ENCODE data around the gene SELENOF. TPM values are rescaled to one million over a fixed set of nuclear protein-coding genes. Genes with fewer than 3 reads are reported as not detected.
A peak's percentile ranks its signal among the peaks of the same experiment; 100 is the strongest.

SELENOF gene
- total and polyA plus RNA-seq, 2 of the 13 experiments (the other 11 are each of a cell fraction or from before 2014, with no cell fraction given), result 133 to 163 TPM

- no peak; the same call in 1 of the 2 replicates for TF ChIP-seq ZNF292 (CRISPR knock-in tag; IDR thresholded peaks at IDR 0.05; ENCODE audit: borderline replicate concordance, low read depth)
- TF ChIP-seq ZNF558 (CRISPR knock-in tag; IDR thresholded peaks at IDR 0.05; ENCODE audit: borderline replicate concordance), result no peak
- no peak for TF ChIP-seq ZNF24 (IDR thresholded peaks at IDR 0.05)
- no peak for TF ChIP-seq EHMT2 (IDR thresholded peaks at IDR 0.05; ENCODE audit: borderline replicate concordance, low read depth, low read length)
- no peak for TF ChIP-seq ZNF674 (CRISPR knock-in tag; IDR thresholded peaks at IDR 0.05; ENCODE audit: low read depth)
- peak; percentile 36; the same call in 1 of the 2 replicates for TF ChIP-seq ZSCAN5A (CRISPR knock-in tag; IDR thresholded peaks at IDR 0.05; ENCODE audit: borderline replicate concordance)
- no peak for TF ChIP-seq ZBTB37 (CRISPR knock-in tag; IDR thresholded peaks at IDR 0.05)
- TF ChIP-seq MAFK (conservative IDR thresholded peaks at IDR 0.05 in 1 of 2, IDR thresholded peaks at IDR 0.05 in 1 of 2; ENCODE audit: low read length in 2 of 2), result no peak
- TF ChIP-seq PITX1 (CRISPR knock-in tag; IDR thresholded peaks at IDR 0.05), result no peak
- peak; percentile 99 for TF ChIP-seq ZNF263 (CRISPR knock-in tag; IDR thresholded peaks at IDR 0.05)
- TF ChIP-seq POLR2G (IDR thresholded peaks at IDR 0.05; ENCODE audit: low read depth, low read length), result peak; percentile 4; the same call in 1 of the 2 replicates
- no peak for TF ChIP-seq ZFP1 (CRISPR knock-in tag; IDR thresholded peaks at IDR 0.05)
- TF ChIP-seq ATF2 (CRISPR knock-in tag; IDR thresholded peaks at IDR 0.05), result no peak
- no peak for TF ChIP-seq ZNF143 (CRISPR knock-in tag; IDR thresholded peaks at IDR 0.05)
- TF ChIP-seq ZNF512B (CRISPR knock-in tag; IDR thresholded peaks at IDR 0.05; ENCODE audit: borderline replicate concordance), result no peak
- TF ChIP-seq SRSF4 (IDR thresholded peaks at IDR 0.05; ENCODE audit: low read depth, low read length, poor library complexity, severe bottlenecking), result no peak
- no peak for TF ChIP-seq ZBTB21 (CRISPR knock-in tag; IDR thresholded peaks at IDR 0.05)
- no peak for TF ChIP-seq ISX (CRISPR knock-in tag; conservative IDR thresholded peaks at IDR 0.05)
- no peak for TF ChIP-seq THAP7 (CRISPR knock-in tag; IDR thresholded peaks at IDR 0.05)
These were observed 1.2 kb upstream of the SELENOF start (continued) for GRCh38 chr1:86914998-86915736.
